NK-92 treated with Interleukin-12 subunit alpha and Interleukin-12 subunit beta, amount 100 ng/mL, for 24 hours (cell line): ENCODE data around the gene CTTNBP2NL.
"Not testable (repeated sequence)": the region's sequence is repeated elsewhere in the genome, so short reads cannot be mapped to it uniquely, and the experiment has no call there.

ENCODE experiments used
- DNase-seq: peaks from one replicate; lab custom pipeline; 2025; lab: John Stamatoyannopoulos, UW

Gene CTTNBP2NL

GRCh38 chr1:112464501-112464900 lies 68.5 kb downstream of the CTTNBP2NL start:
- no peak for DNase-seq

GRCh38 chr1:112465122-112465521 lies 69.1 kb downstream of the CTTNBP2NL start:
- no peak for DNase-seq

GRCh38 chr1:112466078-112466660 lies 70.2 kb downstream of the CTTNBP2NL start:
- peak; percentile 15 for DNase-seq

- not testable (repeated sequence) for DNase-seq
Measured at GRCh38 chr1:112470324-112470723, 74.3 kb downstream of the CTTNBP2NL start.

GRCh38 chr1:112470966-112471365 lies 75.0 kb downstream of the CTTNBP2NL start:
- DNase-seq: no peak

- DNase-seq: no peak
Measured at GRCh38 chr1:112472142-112472541, 76.1 kb downstream of the CTTNBP2NL start.

GRCh38 chr1:112477550-112477949 lies 81.5 kb downstream of the CTTNBP2NL start:
- no peak for DNase-seq

GRCh38 chr1:112478314-112478713 lies 82.3 kb downstream of the CTTNBP2NL start:
- no peak for DNase-seq

- not testable (repeated sequence) for DNase-seq
Measured at GRCh38 chr1:112486063-112486462, 90.0 kb downstream of the CTTNBP2NL start.

GRCh38 chr1:112487686-112488085 lies 91.7 kb downstream of the CTTNBP2NL start:
- not testable (repeated sequence) for DNase-seq

GRCh38 chr1:112488141-112488540 lies 92.1 kb downstream of the CTTNBP2NL start:
- DNase-seq: no peak

GRCh38 chr1:112492076-112492475 lies 96.1 kb downstream of the CTTNBP2NL start:
- no peak for DNase-seq

- no peak for DNase-seq
Measured at GRCh38 chr1:112493351-112493750, 97.3 kb downstream of the CTTNBP2NL start.

- DNase-seq: no peak
Measured at GRCh38 chr1:112496290-112496689, 100.3 kb downstream of the CTTNBP2NL start.

- no peak for DNase-seq
Measured at GRCh38 chr1:112501810-112502641, 106.0 kb downstream of the CTTNBP2NL start.

- DNase-seq: no peak
Measured at GRCh38 chr1:112502826-112503225, 106.8 kb downstream of the CTTNBP2NL start.

- no peak for DNase-seq
Measured at GRCh38 chr1:112504001-112504660, 108.1 kb downstream of the CTTNBP2NL start.

- DNase-seq: no peak
Measured at GRCh38 chr1:112504661-112505399, 108.8 kb downstream of the CTTNBP2NL start.

- DNase-seq: no peak
Measured at GRCh38 chr1:112505400-112505785, 109.4 kb downstream of the CTTNBP2NL start.

- no peak for DNase-seq
Measured at GRCh38 chr1:112505878-112506277, 109.9 kb downstream of the CTTNBP2NL start.

- DNase-seq: no peak
Measured at GRCh38 chr1:112506306-112506705, 110.3 kb downstream of the CTTNBP2NL start.

GRCh38 chr1:112506731-112507130 lies 110.7 kb downstream of the CTTNBP2NL start:
- no peak for DNase-seq
